Caco-2 (cell line): ENCODE results near the gene PTOV1. TPM values are rescaled to one million over a fixed set of nuclear protein-coding genes. Genes with fewer than 3 reads are reported as not detected.

Experiments used
- BruUV-seq: library from RNA; stranded (reverse); fragments of 400-500 nt; replicated peaks from 2 replicates; lab custom pipeline; 2021; lab: Mats Ljungman, UMichigan
- CTCF ChIA-PET: fragments of 300-600 bp; sonication (Branson Sonifier 250); formaldehyde crosslinking; loops from one replicate; lab custom pipeline; 2022; ENCODE audit warnings: antibody characterized with exemption; lab: Charles Lee
- POLR2A ChIA-PET: fragments of 300-600 bp; sonication (Branson Sonifier 250); formaldehyde crosslinking; loops from one replicate; lab custom pipeline; 2022; ENCODE audit warnings: antibody characterized with exemption; lab: Charles Lee
- DNase-seq, 2 experiments: peaks; one replicate each; pipeline versions ENCODE4 v3.0.0 to v3.0.0-alpha.2; 2020 to 2022
- H3K27me3 ChIP-seq: replicated peaks from 2 replicates; pipeline ENCODE4 v1.6.0; 2011; ENCODE audit warnings: low read length; ENCODE audit not compliant: control insufficient read depth, insufficient read depth
- H3K36me3 ChIP-seq: 2 replicates; pipeline ENCODE4 v1.5.1; 2011; ENCODE audit warnings: low read length; ENCODE audit not compliant: control insufficient read depth, insufficient read depth
- H3K4me1 ChIP-seq: fragments of 250-450 bp; sonication (Bioruptor Pico); 2 replicates; pipeline ENCODE4 v1.5.1; 2020; ENCODE audit warnings: mild to moderate bottlenecking
- H3K4me3 ChIP-seq: 2 replicates; pipeline ENCODE4 v1.5.1; 2011; ENCODE audit warnings: low read depth, mild to moderate bottlenecking, control low read depth, low read length
- H3K9me3 ChIP-seq: fragments of 250-450 bp; sonication (Bioruptor Pico); 2 replicates; pipeline ENCODE4 v1.5.1; 2020; ENCODE audit warnings: mild to moderate bottlenecking, moderate library complexity
- H3K27ac Mint-ChIP-seq: one replicate; pipeline ENCODE4 v1.8.0; 2022; ENCODE audit warnings: mixed read lengths; ENCODE audit not compliant: unreplicated experiment
- H3K27me3 Mint-ChIP-seq: one replicate; pipeline ENCODE4 v1.8.0; 2022; ENCODE audit warnings: mixed read lengths; ENCODE audit not compliant: insufficient read depth, unreplicated experiment
- H3K36me3 Mint-ChIP-seq: one replicate; pipeline ENCODE4 v1.8.0; 2022; ENCODE audit warnings: mild to moderate bottlenecking, mixed read lengths; ENCODE audit not compliant: insufficient read depth, unreplicated experiment
- H3K4me1 Mint-ChIP-seq: one replicate; pipeline ENCODE4 v1.8.0; 2022; ENCODE audit warnings: low read depth, mixed read lengths; ENCODE audit not compliant: unreplicated experiment
- H3K4me3 Mint-ChIP-seq: one replicate; pipeline ENCODE4 v1.8.0; 2022; ENCODE audit warnings: mild to moderate bottlenecking, moderate library complexity, mixed read lengths; ENCODE audit not compliant: unreplicated experiment
- H3K9me3 Mint-ChIP-seq: one replicate; pipeline ENCODE4 v1.8.0; 2022; ENCODE audit warnings: mixed read lengths; ENCODE audit not compliant: unreplicated experiment
- intact Hi-C: fragments of 100-400 bp; cut with micrococcal nuclease; formaldehyde crosslinking; loops from one replicate; pipeline ENCODE4 v1.10.0; 2022; ENCODE audit not compliant: unreplicated experiment
- total RNA-seq: library from RNA; stranded (reverse); gene quantifications from 2 replicates; pipeline ENCODE4 v1.2.3, GENCODE V29; 2022
- TF ChIP-seq, protein P1 (sequence below), 2 experiments: fragments of 200-600 bp in 1 of 2; IDR thresholded peaks; 1 replicate in 1 of 2; 2 replicates in 1 of 2; pipeline versions ENCODE4 v1.5.1 to v1.8.0; 2011 to 2022; ENCODE audit warnings: antibody characterized with exemption in 1 of 2, control low read depth in 1 of 2, inconsistent platforms in 1 of 2, low read depth in 1 of 2, low read length in 1 of 2, mild to moderate bottlenecking in 1 of 2, moderate library complexity in 1 of 2; ENCODE audit not compliant: insufficient read depth in 1 of 2, severe bottlenecking in 1 of 2, unreplicated experiment in 1 of 2

The PTOV1 gene
- total RNA-seq, 1 experiment from 2014 or later, result 209 TPM

DNA sequence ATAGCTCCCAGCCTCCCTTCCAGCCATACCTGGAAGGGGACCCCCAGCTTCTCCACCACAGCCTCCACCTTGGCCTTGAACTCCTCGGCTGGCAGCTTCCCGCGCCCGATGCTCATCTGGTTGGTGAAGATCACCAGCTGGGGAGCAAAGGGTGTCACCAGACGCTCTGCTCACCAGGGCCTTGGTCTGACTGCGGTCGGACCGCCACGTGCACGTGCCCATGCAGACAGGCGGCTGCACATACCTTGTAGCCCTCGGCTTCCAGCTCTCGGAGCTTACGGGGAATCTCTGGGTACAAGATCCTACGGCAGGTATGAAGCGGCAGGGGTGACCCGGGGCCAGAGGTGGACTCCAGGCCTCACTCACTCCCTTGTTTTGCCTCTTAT is 13.0 kb downstream of the PTOV1 start:
- H3K4me1 Mint-ChIP-seq, result peaks cover 21% of the 10 kb centered on the region
- POLR2A ChIA-PET, result no interaction called here
- BruUV-seq, result no TSS peak
- H3K9me3 Mint-ChIP-seq, result no peaks in the 10 kb centered on the region
- H3K9me3 ChIP-seq, result no peaks in the 10 kb centered on the region
- peak in 1 of 2 experiments; percentile 33 for DNase-seq
- CTCF ChIA-PET, result no interaction called here
- H3K4me3 ChIP-seq, result no peak overlapping the region
- H3K27ac Mint-ChIP-seq, result no peak overlapping the region
- H3K36me3 ChIP-seq, result peaks cover 13% of the 10 kb centered on the region
- H3K36me3 Mint-ChIP-seq, result peaks cover 87% of the 10 kb centered on the region
- no peak overlapping the region for H3K4me3 Mint-ChIP-seq
- no peaks in the 10 kb centered on the region for H3K27me3 Mint-ChIP-seq
- peaks cover 20% of the 10 kb centered on the region for H3K4me1 ChIP-seq
- intact Hi-C loops, result no loop called here
- TF ChIP-seq, protein P1, sequence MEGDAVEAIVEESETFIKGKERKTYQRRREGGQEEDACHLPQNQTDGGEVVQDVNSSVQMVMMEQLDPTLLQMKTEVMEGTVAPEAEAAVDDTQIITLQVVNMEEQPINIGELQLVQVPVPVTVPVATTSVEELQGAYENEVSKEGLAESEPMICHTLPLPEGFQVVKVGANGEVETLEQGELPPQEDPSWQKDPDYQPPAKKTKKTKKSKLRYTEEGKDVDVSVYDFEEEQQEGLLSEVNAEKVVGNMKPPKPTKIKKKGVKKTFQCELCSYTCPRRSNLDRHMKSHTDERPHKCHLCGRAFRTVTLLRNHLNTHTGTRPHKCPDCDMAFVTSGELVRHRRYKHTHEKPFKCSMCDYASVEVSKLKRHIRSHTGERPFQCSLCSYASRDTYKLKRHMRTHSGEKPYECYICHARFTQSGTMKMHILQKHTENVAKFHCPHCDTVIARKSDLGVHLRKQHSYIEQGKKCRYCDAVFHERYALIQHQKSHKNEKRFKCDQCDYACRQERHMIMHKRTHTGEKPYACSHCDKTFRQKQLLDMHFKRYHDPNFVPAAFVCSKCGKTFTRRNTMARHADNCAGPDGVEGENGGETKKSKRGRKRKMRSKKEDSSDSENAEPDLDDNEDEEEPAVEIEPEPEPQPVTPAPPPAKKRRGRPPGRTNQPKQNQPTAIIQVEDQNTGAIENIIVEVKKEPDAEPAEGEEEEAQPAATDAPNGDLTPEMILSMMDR (IDR thresholded peaks at IDR 0.05; ENCODE audit: insufficient read depth in 1 of 2, low read depth in 1 of 2, low read length in 1 of 2, severe bottlenecking in 1 of 2, unreplicated experiment in 1 of 2), result no peak
- H3K27me3 ChIP-seq, result no peaks in the 10 kb centered on the region

DNA sequence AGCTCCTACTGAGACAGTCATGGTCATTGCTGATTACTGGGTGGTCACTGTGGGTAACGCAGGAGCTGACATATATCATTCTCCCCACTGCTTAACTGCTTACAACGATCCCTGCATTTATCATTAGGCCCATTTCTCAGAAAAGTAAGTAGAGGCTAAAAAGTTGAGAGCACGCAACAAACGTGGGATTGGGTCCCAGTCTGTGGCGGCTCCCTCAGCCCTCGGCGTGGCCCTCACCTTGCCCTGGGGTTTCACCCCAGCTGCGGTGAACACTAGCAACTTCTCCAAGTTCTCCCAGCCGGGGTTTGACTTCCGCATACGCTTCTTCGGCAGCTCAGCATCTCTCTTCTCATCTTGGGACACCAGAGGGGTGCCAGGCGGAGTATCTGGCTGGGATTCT is 13.9 kb downstream of the PTOV1 start:
- Mint-ChIP-seq H3K27ac (peak overlapping the region; percentile 98), H3K4me1 (peaks cover 21% of the 10 kb centered on the region), H3K27me3 (no peaks in the 10 kb centered on the region), H3K4me3 (no peak overlapping the region), H3K9me3 (no peaks in the 10 kb centered on the region), H3K36me3 (peaks cover 77% of the 10 kb centered on the region)
- no TSS peak for BruUV-seq
- TF ChIP-seq, protein P1 (IDR thresholded peaks at IDR 0.05; ENCODE audit: insufficient read depth in 1 of 2, low read depth in 1 of 2, low read length in 1 of 2, severe bottlenecking in 1 of 2, unreplicated experiment in 1 of 2), result no peak
- H3K9me3 ChIP-seq, result no peaks in the 10 kb centered on the region
- CTCF ChIA-PET, result interaction anchor here (1.0 kb wide), 1 partner anchor 8 kb away, joined by 3 read pairs; no protein-coding TSS in a partner anchor
- H3K27me3 ChIP-seq, result no peaks in the 10 kb centered on the region
- intact Hi-C loops, result loop anchor here (5.0 kb wide), 1 partner anchor 188 kb away; the partner anchor contains the start of gene PRMT1
- POLR2A ChIA-PET, result interaction anchor here (0.7 to 1.0 kb wide), 3 partner anchors 13 to 98 kb away, joined by 3 to 8 read pairs (median 6); partner anchors contain the start of genes AP2A1, PTOV1 and TBC1D17
- peaks cover 11% of the 10 kb centered on the region for H3K36me3 ChIP-seq
- peaks cover 22% of the 10 kb centered on the region for H3K4me1 ChIP-seq
- DNase-seq, result no peak
- H3K4me3 ChIP-seq, result no peak overlapping the region

DNA sequence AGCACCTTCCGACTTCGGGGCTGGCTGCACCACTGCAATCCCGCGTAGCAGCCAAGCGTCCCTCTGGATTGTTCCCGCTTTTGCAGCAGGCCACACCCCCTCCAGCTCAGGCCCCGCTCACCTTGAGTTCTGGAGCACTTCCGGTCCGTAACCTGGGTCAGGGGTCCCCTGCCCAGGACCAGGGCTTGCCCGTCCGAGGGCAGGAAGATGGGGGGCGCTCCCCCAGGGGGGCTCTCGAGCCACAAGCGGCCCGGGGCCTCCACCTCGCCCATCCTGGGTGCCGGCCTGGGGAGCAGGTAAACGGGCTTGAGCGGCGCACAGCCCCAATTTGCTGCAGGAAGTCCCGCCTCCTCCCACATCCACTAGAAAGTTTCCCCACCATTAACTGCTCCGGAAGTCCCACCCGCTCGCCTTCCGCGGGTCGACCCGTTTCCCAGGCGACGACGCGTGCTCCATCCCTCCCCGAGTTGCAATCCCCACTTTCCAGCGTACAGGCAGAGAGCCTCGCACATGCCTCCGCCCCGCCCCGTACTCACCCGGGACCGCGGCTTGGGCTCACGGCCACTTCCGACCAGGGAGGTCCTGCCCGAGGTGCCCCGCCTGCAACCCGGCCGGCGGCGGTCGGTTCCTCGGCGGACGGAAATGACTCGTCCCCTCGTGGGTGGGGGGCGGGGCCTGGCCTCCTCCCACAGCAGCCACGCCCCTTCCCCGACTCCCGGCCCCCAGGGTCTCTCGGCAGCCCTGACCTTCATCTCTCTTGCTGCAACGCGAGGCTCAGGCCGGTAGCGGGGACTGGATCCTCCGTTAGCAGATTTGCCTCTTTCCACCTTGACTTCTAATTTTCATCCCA is 16.2 kb downstream of the PTOV1 start, which contains the start of gene PNKP:
PNKP (minus strand) TSS at position 644 of the 850 bp plus-strand sequence; CDS start at position 272, 372 bp downstream.
- DNase-seq, result peak; percentile 91
- H3K4me1 ChIP-seq, result peaks cover 22% of the 10 kb centered on the region
- Mint-ChIP-seq H3K27ac (peak within 1 kb of the TSS; percentile 98), H3K4me1 (peaks cover 21% of the 10 kb centered on the region), H3K4me3 (no peak within 1 kb of the TSS), H3K9me3 (no peaks in the 10 kb centered on the region), H3K27me3 (no peaks in the 10 kb centered on the region), H3K36me3 (peaks cover 56% of the 10 kb centered on the region)
- no peaks in the 10 kb centered on the region for H3K9me3 ChIP-seq
- intact Hi-C loops, result loop anchor here (5.0 kb wide), 1 partner anchor 190 kb away; the partner anchor contains the start of gene PRMT1
- H3K36me3 ChIP-seq, result peaks cover 13% of the 10 kb centered on the region
- no TSS peak for BruUV-seq
- no peaks in the 10 kb centered on the region for H3K27me3 ChIP-seq
- POLR2A ChIA-PET, result interaction anchor here (0.6 to 2.0 kb wide), 3 partner anchors 10 to 227 kb away, joined by 4 to 12 read pairs (median 4); partner anchors contain the start of genes AKT1S1, RRAS and TBC1D17
- CTCF ChIA-PET, result interaction anchor here (1.0 kb wide), 1 partner anchor 10 kb away, joined by 3 read pairs; the partner anchor contains the start of genes AKT1S1 and TBC1D17
- TF ChIP-seq, protein P1 (IDR thresholded peaks at IDR 0.05; ENCODE audit: insufficient read depth in 1 of 2, low read depth in 1 of 2, low read length in 1 of 2, severe bottlenecking in 1 of 2, unreplicated experiment in 1 of 2), result no peak
- H3K4me3 ChIP-seq, result peak within 1 kb of the TSS; percentile 67
